ENCODE results near the gene ATF4. TPM values are rescaled to one million over a fixed set of nuclear protein-coding genes. Genes with fewer than 3 reads are reported as not detected.

Gene ATF4
- total and polyA plus RNA-seq, 2 of the 8 experiments (the other 6 are each of a cell fraction or from before 2014, with no cell fraction given), result 553 to 704 TPM

GRCh38 chr22:39553429-39553828 is 33.1 kb downstream of the ATF4 start:
- Histone ChIP-seq H3K79me1 (ENCODE audit: low read depth, low read length) (no peaks in the 10 kb centered on the region), H3K4me2 (ENCODE audit: insufficient read depth in 1 of 2, low read depth in 2 of 2, low read length in 2 of 2) (no peak overlapping the region), H3K56ac (replicated peaks; ENCODE audit: insufficient read length, low read depth, low read length) (no peak overlapping the region), H3K36me3 (ENCODE audit: control insufficient read depth in 2 of 4, insufficient read depth in 4 of 4, low read length in 3 of 4) (peaks cover 0 to 3% (median 0%) of the 10 kb centered on the region in 4 experiments; a peak in 1 of 8 replicates), H3K27me3 (replicated peaks in 1 of 4; ENCODE audit: control insufficient read depth in 3 of 4, extremely low read depth in 1 of 4, insufficient read depth in 3 of 4, low read length in 3 of 4) (peaks cover 24 to 32% (median 29%) of the 10 kb centered on the region in 4 experiments), H3K79me2 (ENCODE audit: control insufficient read depth in 1 of 2, insufficient read depth in 2 of 2, low read length in 2 of 2) (no peaks in the 10 kb centered on the region), H4K8ac (ENCODE audit: extremely low read depth, insufficient read depth, low read length) (no peak overlapping the region), H3K18ac (ENCODE audit: extremely low read depth, low read length) (no peak overlapping the region), H3K4me3 (ENCODE audit: extremely low read depth in 1 of 4, insufficient read depth in 2 of 4, low read depth in 3 of 4, low read length in 4 of 4) (no peak overlapping the region), H2BK5ac (ENCODE audit: low read depth, low read length) (no peak overlapping the region), H2AFZ (ENCODE audit: low read length) (no peak overlapping the region), H2BK15ac (ENCODE audit: low read length) (no peak overlapping the region), H3K9ac (replicated peaks in 1 of 4; ENCODE audit: extremely low read depth in 1 of 4, low read depth in 3 of 4, low read length in 3 of 4) (no peak overlapping the region), H2BK20ac (ENCODE audit: low read length) (no peak overlapping the region), H4K5ac (ENCODE audit: insufficient read length, low read depth, low read length) (no peak overlapping the region), H3K4me1 (replicated peaks in 1 of 4; ENCODE audit: control insufficient read depth in 3 of 4, insufficient read depth in 4 of 4, low read length in 3 of 4) (peaks cover 0 to 8% (median under 1%) of the 10 kb centered on the region in 4 experiments; a peak in 5 of 7 replicates), H3K27ac (ENCODE audit: low read depth, low read length) (no peak overlapping the region), H4K20me1 (replicated peaks in 1 of 2; ENCODE audit: control insufficient read depth in 1 of 2, insufficient read depth in 2 of 2, low read length in 2 of 2) (peaks cover 0 to 5% of the 10 kb centered on the region in 2 experiments), H3K9me3 (ENCODE audit: insufficient read depth in 2 of 2, low read depth in 1 of 2, low read length in 1 of 2) (no peaks in the 10 kb centered on the region), H3K23ac (ENCODE audit: insufficient read length) (no peak overlapping the region), H2AK5ac (ENCODE audit: low read depth, low read length) (no peak overlapping the region), H4K91ac (replicated peaks; ENCODE audit: insufficient read length, low read length) (no peak overlapping the region), H3K4ac (replicated peaks; ENCODE audit: insufficient read length, low read depth, low read length) (no peak overlapping the region), H3K14ac (ENCODE audit: insufficient read length) (no peak overlapping the region), H2BK12ac (ENCODE audit: low read depth, low read length) (no peak overlapping the region), H2BK120ac (replicated peaks; ENCODE audit: low read depth, low read length) (no peak overlapping the region), H3K23me2 (ENCODE audit: low read depth, low read length) (no peaks in the 10 kb centered on the region; the same call in 1 of the 2 replicates)
- WGBS, 2 experiments (ENCODE audit: extremely low coverage in 1 of 2, insufficient coverage in 1 of 2, insufficient read length in 1 of 2, insufficient replicate concordance in 2 of 2, low coverage in 1 of 2, low lambda C conversion rate in 2 of 2, missing lambda C conversion rate in 1 of 2), result no CpG with 5 or more reads among the region's 3 CpGs
- ChIA-PET POLR2A (ENCODE audit: partially characterized antibody) (no interaction called here), CTCF (ENCODE audit: partially characterized antibody) (interaction anchor here (3.0 kb wide), 1 partner anchor 18 kb away, joined by 12 read pairs; no protein-coding TSS in a partner anchor)
- FAIRE-seq (no peak), DNase-seq (ENCODE audit: low read depth in 1 of 2, low spot score in 2 of 2) (no peak)
- TF ChIP-seq NRF1 (IDR thresholded peaks at IDR 0.05; ENCODE audit: low read depth, low read length) (no peak), ATF2 (IDR thresholded peaks at IDR 0.05; ENCODE audit: low read length) (no peak), SUZ12 (IDR thresholded peaks at IDR 0.05; ENCODE audit: low read length) (no peak), TAF1 (IDR thresholded peaks at IDR 0.05; ENCODE audit: low read depth, low read length) (no peak), SP2 (IDR thresholded peaks at IDR 0.05; ENCODE audit: low read length) (no peak), CREB1 (IDR thresholded peaks at IDR 0.05) (no peak), BACH1 (IDR thresholded peaks at IDR 0.05; ENCODE audit: low read length) (no peak), CBX5 (IDR thresholded peaks at IDR 0.05; ENCODE audit: low read depth, low read length) (no peak), POU5F1 (IDR thresholded peaks at IDR 0.05; ENCODE audit: low read depth, low read length) (no peak), GTF2F1 (IDR thresholded peaks at IDR 0.05; ENCODE audit: borderline replicate concordance, low read depth, low read length) (no peak), CTBP2 (IDR thresholded peaks at IDR 0.05; ENCODE audit: borderline replicate concordance, insufficient read depth, insufficient read length, low read length) (no peak)

All from H1 (cell line).